NK-92 (cell line): ENCODE results near the gene SFMBT1.

Experiments used
- DNase-seq: peaks from one replicate; lab custom pipeline; 2025; ENCODE audit not compliant: unreplicated experiment; lab: John Stamatoyannopoulos, UW

SFMBT1 gene

GRCh38 chr3:52998771-52999513 is 46.9 kb downstream of the SFMBT1 start:
- DNase-seq, result no peak

- DNase-seq, result no peak
Observed at GRCh38 chr3:52990637-52991036, 55.2 kb downstream of the SFMBT1 start.

- DNase-seq, result no peak
Observed at GRCh38 chr3:52986938-52987337, 58.9 kb downstream of the SFMBT1 start.

DNA sequence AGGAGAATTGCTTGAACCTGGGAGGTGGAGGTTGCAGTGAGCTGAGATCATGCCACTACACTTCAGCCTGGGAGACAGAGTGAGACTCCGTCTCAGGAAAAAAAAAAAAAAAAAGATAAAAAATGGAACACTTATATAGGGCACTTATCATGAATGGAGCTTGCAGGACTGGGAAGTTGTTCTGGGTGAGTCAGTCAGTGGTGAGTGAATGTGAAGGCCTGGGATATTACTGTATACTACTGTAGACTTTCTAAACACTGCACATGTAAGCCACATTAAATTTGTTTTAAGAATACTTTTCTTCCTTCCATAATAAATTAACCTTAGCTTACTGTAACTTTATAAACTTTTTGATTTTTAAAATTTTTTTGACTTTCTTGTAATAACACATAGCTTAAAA is 59.8 kb downstream of the SFMBT1 start:
- DNase-seq, result no peak

- no peak for DNase-seq
Observed at GRCh38 chr3:52983828-52984227, 62.0 kb downstream of the SFMBT1 start.

GRCh38 chr3:52983336-52983807 is 62.5 kb downstream of the SFMBT1 start:
- DNase-seq, result no peak

DNA sequence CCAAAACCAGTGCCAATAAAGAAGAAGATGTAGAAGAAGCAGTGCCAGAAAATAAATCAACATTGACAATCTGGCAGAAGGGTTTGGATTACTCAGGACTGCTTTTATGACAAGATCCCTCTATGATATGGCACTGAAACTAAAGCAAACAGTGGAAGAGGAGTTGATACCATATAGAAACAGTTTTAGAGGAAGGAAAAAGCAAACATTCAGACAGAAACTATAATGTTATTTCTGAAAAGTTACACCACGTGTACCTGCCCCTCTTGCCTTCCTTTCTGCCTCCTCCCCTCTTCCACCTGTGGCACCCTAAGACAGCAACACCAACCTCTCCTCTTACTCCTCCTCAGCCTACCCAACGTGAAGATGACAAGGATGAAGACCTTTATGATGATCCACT is 63.0 kb downstream of the SFMBT1 start:
- DNase-seq, result no peak

GRCh38 chr3:52979190-52979983 is 66.5 kb downstream of the SFMBT1 start:
- DNase-seq, result no peak

GRCh38 chr3:52978109-52978754 is 67.6 kb downstream of the SFMBT1 start:
- no peak for DNase-seq

GRCh38 chr3:52973806-52974205 is 72.1 kb downstream of the SFMBT1 start:
- no peak for DNase-seq

DNA sequence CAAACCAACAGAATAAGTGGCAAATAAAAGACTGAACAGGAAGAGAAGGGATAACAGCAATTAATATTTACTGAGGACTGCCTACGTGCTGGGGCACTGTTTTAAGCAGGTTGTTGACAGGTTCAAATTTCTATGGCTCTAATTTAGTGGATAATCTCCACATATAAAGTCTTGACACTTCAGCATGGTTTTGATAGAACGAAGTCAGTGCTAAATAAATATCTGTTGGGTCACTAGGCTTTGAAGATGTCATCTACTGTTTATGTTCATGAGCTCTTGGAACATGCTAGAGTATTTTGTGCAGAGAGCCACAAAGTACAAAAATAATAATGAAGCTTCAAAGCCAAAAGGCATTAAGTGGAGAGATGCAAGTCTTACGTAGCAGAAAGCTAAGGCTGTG is 74.0 kb downstream of the SFMBT1 start:
- no peak for DNase-seq

DNA sequence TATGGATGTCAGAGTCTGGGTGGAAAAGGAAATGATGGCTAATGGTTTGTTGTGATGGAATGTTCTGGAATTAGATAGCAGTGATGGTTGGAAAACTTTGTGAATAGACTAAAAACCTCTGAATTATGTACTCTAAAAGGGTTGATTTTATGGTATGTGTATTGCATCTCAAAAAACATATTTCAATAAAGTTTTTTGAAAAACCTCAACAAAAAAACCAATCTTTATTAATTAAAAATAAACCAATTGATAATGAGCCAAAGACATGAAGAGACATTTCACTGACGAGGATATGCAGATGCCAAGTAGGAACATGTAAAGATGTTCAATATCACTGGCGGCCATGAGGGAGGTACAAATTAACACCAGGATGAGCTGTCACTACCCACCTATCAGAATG is 78.5 kb downstream of the SFMBT1 start:
- no peak for DNase-seq

DNA sequence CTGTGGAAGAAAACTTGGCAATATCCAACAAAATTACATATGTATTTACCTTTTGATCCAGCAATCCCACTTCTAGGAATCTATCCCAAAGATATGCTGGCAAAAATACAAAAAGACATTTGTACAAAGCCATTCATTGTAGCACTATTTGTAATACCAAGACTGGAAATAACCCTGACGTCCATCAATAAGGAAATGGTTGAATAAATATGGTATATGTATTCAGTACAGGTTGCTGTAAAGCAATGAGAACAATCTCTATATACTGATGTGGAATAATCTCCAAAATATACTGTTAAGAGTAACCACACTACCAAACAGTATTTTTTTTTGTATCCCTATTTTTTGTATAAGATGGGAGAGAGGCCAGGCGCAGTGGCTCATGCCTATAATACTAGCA is 83.7 kb downstream of the SFMBT1 start:
- DNase-seq, result no peak

GRCh38 chr3:52959773-52960172 is 86.1 kb downstream of the SFMBT1 start:
- DNase-seq, result no peak

DNA sequence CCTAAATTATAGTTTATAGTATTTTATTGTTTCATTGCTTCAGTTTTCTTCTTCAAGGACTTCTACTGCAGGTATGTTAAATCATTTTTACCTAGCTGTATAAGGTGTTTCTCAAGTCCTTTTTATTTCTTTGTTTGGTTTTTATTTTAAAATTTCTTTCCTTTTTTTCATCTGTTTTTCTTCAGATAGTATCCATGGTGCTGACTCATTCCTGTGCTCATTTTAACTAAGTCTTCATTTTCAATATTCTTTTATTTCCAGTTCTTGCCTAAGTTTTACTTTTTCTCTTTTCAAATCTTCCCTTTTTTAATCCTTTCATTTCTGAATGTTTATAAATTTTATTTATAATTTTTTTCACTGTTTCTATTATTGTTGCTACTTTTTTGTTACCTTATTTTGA is 106.3 kb downstream of the SFMBT1 start:
- no peak for DNase-seq

GRCh38 chr3:52934630-52935530 is 111.0 kb downstream of the SFMBT1 start:
- DNase-seq, result no peak

- no peak for DNase-seq
Observed at GRCh38 chr3:52931889-52932288, 114.0 kb downstream of the SFMBT1 start.

- no peak for DNase-seq
Observed at GRCh38 chr3:52931328-52931727, 114.5 kb downstream of the SFMBT1 start.

DNA sequence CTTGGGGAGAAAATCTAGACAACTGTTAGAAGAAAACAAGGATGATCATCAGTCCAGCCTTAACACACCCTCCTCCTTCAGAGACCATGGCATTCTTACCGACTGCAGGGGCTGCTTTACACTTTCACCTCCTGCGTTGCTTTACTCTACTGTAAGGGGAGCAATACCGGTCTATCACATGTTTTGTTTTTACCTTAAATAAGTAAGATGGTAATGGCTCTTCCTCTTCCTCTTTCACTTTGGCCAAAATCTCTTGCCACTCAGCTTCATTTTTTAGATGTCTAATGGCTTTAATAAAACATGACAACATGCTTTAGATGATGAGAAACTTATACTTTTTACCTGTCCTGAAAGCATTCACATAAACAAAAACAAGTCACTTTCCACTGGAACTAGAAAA is 115.1 kb downstream of the SFMBT1 start:
- DNase-seq, result no peak

DNA sequence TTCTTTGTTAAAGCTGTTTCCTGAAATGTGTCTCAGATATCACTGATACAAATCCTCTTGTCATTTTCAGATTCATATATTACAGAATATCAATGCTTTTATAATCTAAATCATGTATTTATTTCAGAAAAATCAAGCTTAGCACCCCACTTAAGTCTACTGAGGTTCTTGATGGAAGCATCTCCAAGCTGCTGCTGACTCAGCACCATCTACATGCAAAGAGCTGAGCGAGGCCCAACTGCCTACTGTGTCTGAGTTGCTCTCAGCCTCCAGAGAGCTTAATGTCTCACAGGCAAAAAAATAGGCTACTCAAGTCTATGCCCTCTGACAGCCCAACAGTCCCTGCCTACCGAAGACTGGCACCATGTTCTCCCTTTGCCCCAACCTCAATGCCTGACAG is 119.3 kb downstream of the SFMBT1 start:
- no peak for DNase-seq
